Right lobe of liver (tissue), 6 donors: ENCODE results near the gene GLT1D1. TPM values are rescaled to one million over a fixed set of nuclear protein-coding genes. Genes with fewer than 3 reads are reported as not detected.
A peak's percentile ranks its signal among the peaks of the same experiment; 100 is the strongest.

Experiments used
- ATAC-seq, 4 donors: fragments of 200-7000 bp; cut with Tn5 transposase; one replicate each; pipeline ENCODE4 v1.9.1; 2020; ENCODE audit warnings: mild to moderate bottlenecking in 4 of 4, moderate library complexity in 4 of 4
- DNase-seq, 3 donors: peaks; one replicate each; pipeline ENCODE4 v3.0.0-alpha.2; 2020
- H3K27ac ChIP-seq, 3 donors: fragments of 200-600 bp; one replicate each; pipeline ENCODE4 v1.8.0; 2022
- H3K27me3 ChIP-seq, 2 donors: fragments of 200-600 bp; one replicate each; pipeline ENCODE4 v1.8.0; 2022
- H3K36me3 ChIP-seq, 4 donors: fragments of 200-600 bp; sonication (generic) in 1 of 4; one replicate each; pipeline versions ENCODE4 v1.5.1 to v1.8.0; 2017 to 2022; ENCODE audit warnings: control low read depth in 1 of 4
- H3K4me1 ChIP-seq, 4 donors: fragments of 200-600 bp; sonication (generic) in 1 of 4; one replicate each; pipeline versions ENCODE4 v1.5.1 to v1.8.0; 2017 to 2022; ENCODE audit warnings: control low read depth in 1 of 4
- H3K4me3 ChIP-seq, 3 donors: fragments of 200-600 bp; one replicate each; pipeline ENCODE4 v1.8.0; 2022
- H3K9me3 ChIP-seq, 4 donors: fragments of 200-600 bp; sonication (generic) in 1 of 4; one replicate each; pipeline versions ENCODE4 v1.5.1 to v1.8.0; 2017 to 2022; ENCODE audit warnings: control low read depth in 1 of 4
- POLR2A ChIP-seq: fragments of 450-650 bp; IDR thresholded peaks from one replicate; pipeline ENCODE4 v1.6.1; 2017; ENCODE audit warnings: antibody characterized with exemption, mild to moderate bottlenecking
- WGBS: methylation state at CpG from one replicate; pipeline ENCODE4 v1.1.6; 2018; ENCODE audit warnings: low coverage, low lambda C conversion rate; ENCODE audit not compliant: insufficient coverage; ENCODE audit errors: missing lambda C conversion rate; 5-methylcytosine and 5-hydroxymethylcytosine counted together
- intact Hi-C, 2 donors: fragments of 100-400 bp; cut with DNase I; formaldehyde crosslinking; loops; one replicate each; pipeline versions ENCODE4 v1.11.2 to v1.14.1; 2022
- total RNA-seq, 6 experiments: library from RNA; depleted of rRNA in 2 of 6; stranded (reverse); fragments of >200 nt in 2 of 6; fragmentation: NEBNext Ultra II Directional in 3 of 6; extraction: Animal tissue kit (Norgen Biotek cat#: 25700) in 3 of 6; gene quantifications; one replicate each; pipeline versions ENCODE4 v1.1.0 to v1.2.4, GENCODE V29; 2016 to 2023
- TF ChIP-seq, protein P1 (sequence below), 4 donors: fragments of 200-600 bp in 3 of 4; fragments of 450-650 bp in 1 of 4; IDR thresholded peaks; one replicate each; pipeline versions ENCODE4 v1.5.1 to v1.8.0; 2016 to 2022; ENCODE audit warnings: antibody characterized with exemption in 4 of 4, mild to moderate bottlenecking in 2 of 4
- donor health status: DM: no; HTN: yes; CAD: no.
- donor health status: DM: no; HTN: no; CAD: no.
- donor health status: DM: no; HTN: no; CAD: no.
- donor health status: DM: no; HTN: yes; CAD: no.
- donor health status: DM: no; HTN: yes; CAD: no.

Gene GLT1D1
- total RNA-seq, 6 experiments from 2014 or later: 14.9 to 21.9 (median 20.2) TPM

DNA sequence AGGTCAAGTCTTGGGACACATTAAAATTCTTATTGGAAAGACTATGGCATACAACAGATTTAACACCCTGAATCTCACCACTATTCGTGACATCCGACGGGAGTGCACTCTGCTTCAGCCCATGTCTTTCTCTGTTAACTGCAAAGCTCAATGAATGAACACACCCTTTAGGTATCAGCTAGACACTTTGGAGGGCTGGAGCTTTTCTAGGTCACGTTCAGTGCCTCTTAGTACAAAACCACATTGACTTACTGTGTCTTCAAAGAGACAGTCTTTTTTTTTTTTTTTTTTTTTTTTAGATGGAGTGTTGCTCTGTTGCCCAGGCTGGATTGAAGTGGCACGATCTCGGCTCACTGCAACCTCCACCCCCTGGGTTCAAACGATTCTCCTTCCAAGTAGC is 80.6 kb downstream of the GLT1D1 start:
- intact Hi-C loops: no loop called here
- 85% methylated on average over 7 of the region's 7 CpGs for WGBS
- no peak overlapping the region for H3K4me3 ChIP-seq
- no peaks in the 10 kb centered on the region for H3K9me3 ChIP-seq
- H3K4me1 ChIP-seq: peaks cover 0 to 6% (median 1%) of the 10 kb centered on the region in 4 donors
- no peaks in the 10 kb centered on the region for H3K27me3 ChIP-seq
- H3K27ac ChIP-seq: no peak overlapping the region
- no peaks in the 10 kb centered on the region for H3K36me3 ChIP-seq
- no peak for DNase-seq
- ATAC-seq: no peak
- TF ChIP-seq, protein P1, sequence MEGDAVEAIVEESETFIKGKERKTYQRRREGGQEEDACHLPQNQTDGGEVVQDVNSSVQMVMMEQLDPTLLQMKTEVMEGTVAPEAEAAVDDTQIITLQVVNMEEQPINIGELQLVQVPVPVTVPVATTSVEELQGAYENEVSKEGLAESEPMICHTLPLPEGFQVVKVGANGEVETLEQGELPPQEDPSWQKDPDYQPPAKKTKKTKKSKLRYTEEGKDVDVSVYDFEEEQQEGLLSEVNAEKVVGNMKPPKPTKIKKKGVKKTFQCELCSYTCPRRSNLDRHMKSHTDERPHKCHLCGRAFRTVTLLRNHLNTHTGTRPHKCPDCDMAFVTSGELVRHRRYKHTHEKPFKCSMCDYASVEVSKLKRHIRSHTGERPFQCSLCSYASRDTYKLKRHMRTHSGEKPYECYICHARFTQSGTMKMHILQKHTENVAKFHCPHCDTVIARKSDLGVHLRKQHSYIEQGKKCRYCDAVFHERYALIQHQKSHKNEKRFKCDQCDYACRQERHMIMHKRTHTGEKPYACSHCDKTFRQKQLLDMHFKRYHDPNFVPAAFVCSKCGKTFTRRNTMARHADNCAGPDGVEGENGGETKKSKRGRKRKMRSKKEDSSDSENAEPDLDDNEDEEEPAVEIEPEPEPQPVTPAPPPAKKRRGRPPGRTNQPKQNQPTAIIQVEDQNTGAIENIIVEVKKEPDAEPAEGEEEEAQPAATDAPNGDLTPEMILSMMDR (IDR thresholded peaks at IDR 0.05): no peak
- no peak for TF ChIP-seq POLR2A

DNA sequence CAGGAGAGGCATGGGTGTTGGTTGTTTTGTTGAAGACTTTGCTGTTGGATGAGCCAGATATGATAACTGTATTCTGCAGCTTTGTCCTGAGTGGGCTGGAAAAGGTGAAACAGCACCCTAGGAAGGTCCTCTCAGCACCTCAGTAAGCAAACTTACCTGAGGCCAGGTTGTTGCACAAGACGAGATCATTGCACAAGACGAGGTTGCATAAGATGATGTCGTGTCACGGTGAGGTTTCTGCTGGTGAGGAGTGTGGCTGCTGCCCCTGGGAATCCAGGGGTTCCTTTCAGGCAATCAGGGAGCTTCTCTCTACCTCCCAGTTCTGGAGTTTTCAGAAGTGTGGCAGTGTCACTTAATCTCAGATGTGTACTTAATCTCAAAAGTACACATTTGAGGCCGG is 85.6 kb downstream of the GLT1D1 start:
- Histone ChIP-seq H3K9me3 (no peaks in the 10 kb centered on the region), H3K36me3 (no peaks in the 10 kb centered on the region), H3K27me3 (no peaks in the 10 kb centered on the region), H3K4me1 (peaks cover 0 to 27% (median 10%) of the 10 kb centered on the region in 4 donors), H3K27ac (peak overlapping the region; percentile 51 to 83 (median 83)), H3K4me3 (no peak overlapping the region)
- TF ChIP-seq, protein P1 (IDR thresholded peaks at IDR 0.05): no peak
- TF ChIP-seq POLR2A: no peak
- 19% methylated on average over 5 of the region's 5 CpGs for WGBS
- DNase-seq (peak; percentile 45 to 91 (median 82)), ATAC-seq (peak; percentile 77 to 92 (median 86))
- intact Hi-C loops: no loop called here

GRCh38 chr12:128940090-128940888 is 87.0 kb downstream of the GLT1D1 start:
- intact Hi-C loops: no loop called here
- Histone ChIP-seq H3K27me3 (no peaks in the 10 kb centered on the region), H3K9me3 (no peaks in the 10 kb centered on the region), H3K4me1 (peaks cover 0 to 27% (median 10%) of the 10 kb centered on the region in 4 donors), H3K27ac (peak overlapping the region in 1 of 3 donors; percentile 6), H3K4me3 (no peak overlapping the region), H3K36me3 (no peaks in the 10 kb centered on the region)
- 85% methylated on average over 10 of the region's 15 CpGs for WGBS
- no peak for TF ChIP-seq POLR2A
- TF ChIP-seq, protein P1 (IDR thresholded peaks at IDR 0.05): no peak
- DNase-seq (no peak), ATAC-seq (no peak)

DNA sequence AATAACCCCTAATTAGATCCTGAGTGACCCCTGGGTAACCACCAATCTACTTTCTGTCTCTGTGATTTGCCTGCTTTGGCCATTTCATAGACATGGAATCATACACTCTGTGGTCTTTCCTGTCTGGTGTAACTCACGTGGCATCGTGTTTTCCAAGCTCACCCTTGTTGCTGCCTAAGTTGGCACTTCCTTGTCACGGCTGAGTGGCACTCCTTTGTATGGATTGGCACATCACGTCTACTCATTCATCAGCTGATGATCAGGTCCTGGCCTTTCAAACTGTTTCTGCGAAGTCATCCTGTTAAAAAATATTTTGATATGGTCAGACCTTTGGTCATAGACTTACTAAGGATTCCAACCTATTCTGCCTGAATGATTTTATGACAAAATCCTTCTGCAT is 87.7 kb downstream of the GLT1D1 start:
- no peak overlapping the region for H3K4me3 ChIP-seq
- TF ChIP-seq POLR2A: no peak
- TF ChIP-seq, protein P1 (IDR thresholded peaks at IDR 0.05): no peak
- peak in 1 of 3 donors; percentile 37 for DNase-seq
- peak overlapping the region in 1 of 3 donors; percentile 6 for H3K27ac ChIP-seq
- peak in 3 of 4 donors; percentile 16 to 70 (median 35) for ATAC-seq
- H3K4me1 ChIP-seq: peaks cover 0 to 27% (median 10%) of the 10 kb centered on the region in 4 donors
- no peaks in the 10 kb centered on the region for H3K9me3 ChIP-seq
- no peaks in the 10 kb centered on the region for H3K27me3 ChIP-seq
- intact Hi-C loops: no loop called here
- no peaks in the 10 kb centered on the region for H3K36me3 ChIP-seq
- WGBS: 32% methylated on average over 5 of the region's 5 CpGs
